Thyroid gland (tissue), 4 donors: ENCODE results near the gene SVIL.

Source experiments
- CTCF ChIP-seq, 6 experiments: fragments of 200-600 bp in 3 of 6; fragments of 450-650 bp in 3 of 6; sonication (generic) in 3 of 6; IDR thresholded peaks; one replicate each; pipeline ENCODE4 v1.5.1; 2016 to 2019; ENCODE audit warnings: antibody characterized with exemption in 6 of 6, mild to moderate bottlenecking in 2 of 6, inconsistent platforms in 1 of 6, moderate library complexity in 1 of 6
- POLR2A ChIP-seq, 2 donors: fragments of 450-650 bp; IDR thresholded peaks; one replicate each; pipeline ENCODE4 v1.6.1; 2017; ENCODE audit warnings: antibody characterized with exemption in 2 of 2, mild to moderate bottlenecking in 2 of 2, moderate library complexity in 1 of 2

- TF ChIP-seq CTCF (IDR thresholded peaks at IDR 0.05) = no peak
- TF ChIP-seq POLR2A (IDR thresholded peaks at IDR 0.05) = no peak
Observed at GRCh38 chr10:29448125-29448524, 186.6 kb downstream of the SVIL start.
